Urinary bladder (tissue), 4 donors: ENCODE results near the gene SMIM34. TPM values are rescaled to one million over a fixed set of nuclear protein-coding genes. Genes with fewer than 3 reads are reported as not detected.
"Not testable (repeated sequence)": the region's sequence is repeated elsewhere in the genome, so short reads cannot be mapped to it uniquely, and the experiment has no call there.

Source experiments
- DNase-seq: peaks from one replicate; pipeline ENCODE4 v3.0.0-alpha.2; 2015; ENCODE audit errors: extremely low spot score
- H3K27ac ChIP-seq: one replicate; pipeline ENCODE4 v1.5.1; 2013; ENCODE audit warnings: low read depth, mild to moderate bottlenecking, moderate library complexity
- H3K36me3 ChIP-seq: one replicate; pipeline ENCODE4 v1.6.1; 2013; ENCODE audit warnings: mild to moderate bottlenecking, moderate library complexity; ENCODE audit not compliant: insufficient read depth
- H3K4me1 ChIP-seq: one replicate; pipeline ENCODE4 v1.6.1; 2013; ENCODE audit warnings: mild to moderate bottlenecking, moderate library complexity; ENCODE audit not compliant: insufficient read depth
- H3K4me3 ChIP-seq: one replicate; pipeline ENCODE4 v1.5.1; 2013; ENCODE audit warnings: low read depth, low read length
- WGBS: extraction: QIAGEN DNeasy Blood & Tissue Kit; methylation state at CpG from one replicate; pipeline ENCODE4 v1.1.7; 2013; 5-methylcytosine and 5-hydroxymethylcytosine counted together
- polyA plus RNA-seq: library from polyadenylated mRNA; stranded (reverse); fragments of 200-250 nt; gene quantifications from one replicate; pipeline ENCODE4 v1.2.3, GENCODE V29; 2013
- small RNA-seq: library from RNA; depleted of rRNA; stranded (forward); fragments of <200 nt; gene quantifications from one replicate; pipeline ENCODE3, GENCODE V24; 2014
- total RNA-seq: library from RNA; depleted of rRNA; stranded (reverse); fragments of >200 nt; gene quantifications from one replicate; pipeline ENCODE4 v1.2.3, GENCODE V29; 2014
- donor health status: healthy with polysubstance abuse.
- donor health status: healthy.

The SMIM34 gene
- total and polyA plus RNA-seq, 2 donors, result not detected

- H3K36me3 ChIP-seq, DNase-seq, H3K4me1 ChIP-seq, H3K27ac ChIP-seq, H3K4me3 ChIP-seq: not testable (repeated sequence)
- WGBS, result no CpG with 5 or more reads among the region's 6 CpGs
These were observed 17.6 kb downstream of the SMIM34 start for GRCh38 chr21:34406102-34406501.

DNA sequence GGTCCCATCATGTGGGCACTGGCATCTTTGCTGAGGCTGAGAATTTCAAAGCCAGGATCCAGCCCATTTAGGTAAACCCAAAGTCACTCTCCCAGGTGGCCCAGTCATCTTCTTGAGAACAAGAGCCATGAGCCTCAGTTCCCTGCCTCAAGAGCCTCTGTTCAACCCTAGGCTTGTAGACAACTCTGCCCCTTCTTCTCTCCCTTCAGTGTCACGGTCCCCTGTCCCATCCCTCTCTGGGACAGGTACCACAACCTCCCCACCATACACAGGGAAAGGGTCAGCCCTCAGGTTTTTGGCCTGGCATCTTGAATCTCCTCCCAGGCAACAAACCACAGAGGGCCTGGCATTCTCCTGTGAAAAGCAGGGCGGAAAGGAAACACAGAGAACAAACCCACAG, 18.1 kb downstream of the SMIM34 start:
- H3K4me1 ChIP-seq, H3K36me3 ChIP-seq, H3K27ac ChIP-seq, H3K4me3 ChIP-seq, DNase-seq: not testable (repeated sequence)
- WGBS, result no CpG with 5 or more reads among the region's 2 CpGs

GRCh38 chr21:34404742-34405141, 19.0 kb downstream of the SMIM34 start:
- H3K4me1 ChIP-seq, DNase-seq, H3K36me3 ChIP-seq, H3K27ac ChIP-seq, H3K4me3 ChIP-seq: not testable (repeated sequence)
- no CpG with 5 or more reads among the region's 5 CpGs for WGBS

DNA sequence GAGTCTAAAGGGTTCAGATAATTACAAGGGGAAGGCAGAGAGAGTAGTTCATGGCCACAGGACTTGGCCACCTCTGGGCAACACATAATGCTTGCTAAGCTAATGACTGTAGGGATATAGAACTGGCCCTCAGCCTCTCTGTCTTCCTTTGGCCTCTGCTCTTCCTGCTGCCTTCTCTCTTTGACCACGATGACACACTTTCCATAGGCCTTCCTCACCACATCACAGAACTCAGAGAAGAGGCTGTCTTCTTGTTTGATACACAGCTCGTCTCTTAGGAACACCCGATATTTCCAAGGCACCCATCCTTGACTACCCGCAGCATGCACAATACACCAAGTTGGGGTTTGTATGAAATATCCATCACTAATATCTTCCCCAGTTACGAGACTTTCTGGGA, 23.2 kb downstream of the SMIM34 start:
- H3K4me1 ChIP-seq, H3K36me3 ChIP-seq, DNase-seq, H3K4me3 ChIP-seq, H3K27ac ChIP-seq: not testable (repeated sequence)
- WGBS, result no CpG with 5 or more reads among the region's 5 CpGs

DNA sequence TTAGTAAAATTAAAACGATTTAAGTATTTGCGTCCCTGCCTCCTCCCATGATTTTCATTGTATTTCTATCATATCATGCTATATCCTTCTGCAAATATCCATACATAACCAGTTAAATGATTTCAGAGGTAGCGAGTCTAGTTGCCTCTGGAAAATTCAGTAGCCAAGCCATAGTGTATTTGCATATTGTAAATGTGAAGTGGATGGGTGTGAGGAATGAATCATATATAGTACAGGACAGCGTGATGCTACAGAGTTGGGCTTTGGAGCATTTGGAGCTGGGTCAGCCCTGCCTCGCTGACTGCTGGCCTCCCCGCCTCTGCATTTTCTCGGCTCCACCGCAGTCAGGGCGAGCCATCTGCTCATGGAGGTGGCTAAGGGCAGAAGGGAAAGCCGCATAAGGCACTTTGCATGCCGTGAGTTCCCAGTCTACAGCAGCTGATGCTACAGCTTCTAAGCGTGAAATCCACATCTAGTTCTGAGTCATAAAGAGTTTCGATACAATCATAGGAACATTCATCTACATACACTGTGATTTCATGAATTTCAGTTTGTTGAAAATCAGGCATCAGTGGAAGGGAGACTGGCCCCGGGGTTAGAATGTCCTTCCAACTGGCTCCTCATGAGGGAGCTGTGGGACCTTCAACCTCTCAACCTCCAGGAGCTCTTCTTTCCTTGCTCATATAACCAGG, 39.9 kb downstream of the SMIM34 start:
- H3K4me1 ChIP-seq, H3K4me3 ChIP-seq, H3K27ac ChIP-seq, DNase-seq, H3K36me3 ChIP-seq: not testable (repeated sequence)
- WGBS, result no CpG with 5 or more reads among the region's 14 CpGs

DNA sequence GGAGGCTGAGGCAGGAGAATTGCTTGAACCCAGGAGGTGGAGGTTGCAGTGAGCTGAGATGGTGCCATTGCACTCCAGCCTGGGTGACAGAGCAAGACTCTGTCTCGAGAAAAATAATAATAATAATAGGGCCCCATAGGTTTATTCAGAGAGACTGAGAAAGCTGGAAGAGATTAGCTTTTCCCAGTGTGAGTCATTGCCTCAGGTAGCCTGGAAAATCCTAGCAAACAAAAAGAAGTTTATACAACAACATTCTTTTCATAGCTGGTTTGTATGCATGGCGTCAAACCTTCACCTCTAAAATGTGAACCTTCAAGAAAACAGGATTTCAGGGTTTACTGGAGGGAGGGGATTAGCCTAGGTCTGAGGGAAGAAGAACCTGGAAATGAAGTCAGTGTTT, 40.6 kb downstream of the SMIM34 start:
- not testable (repeated sequence) for H3K4me3 ChIP-seq, H3K4me1 ChIP-seq, H3K36me3 ChIP-seq, H3K27ac ChIP-seq, DNase-seq
- no CpG with 5 or more reads among the region's 2 CpGs for WGBS

GRCh38 chr21:34375619-34375972, 48.2 kb downstream of the SMIM34 start:
- not testable (repeated sequence) for DNase-seq, H3K4me3 ChIP-seq, H3K4me1 ChIP-seq, H3K27ac ChIP-seq, H3K36me3 ChIP-seq
- WGBS, result no CpG with 5 or more reads among the region's 33 CpGs

DNA sequence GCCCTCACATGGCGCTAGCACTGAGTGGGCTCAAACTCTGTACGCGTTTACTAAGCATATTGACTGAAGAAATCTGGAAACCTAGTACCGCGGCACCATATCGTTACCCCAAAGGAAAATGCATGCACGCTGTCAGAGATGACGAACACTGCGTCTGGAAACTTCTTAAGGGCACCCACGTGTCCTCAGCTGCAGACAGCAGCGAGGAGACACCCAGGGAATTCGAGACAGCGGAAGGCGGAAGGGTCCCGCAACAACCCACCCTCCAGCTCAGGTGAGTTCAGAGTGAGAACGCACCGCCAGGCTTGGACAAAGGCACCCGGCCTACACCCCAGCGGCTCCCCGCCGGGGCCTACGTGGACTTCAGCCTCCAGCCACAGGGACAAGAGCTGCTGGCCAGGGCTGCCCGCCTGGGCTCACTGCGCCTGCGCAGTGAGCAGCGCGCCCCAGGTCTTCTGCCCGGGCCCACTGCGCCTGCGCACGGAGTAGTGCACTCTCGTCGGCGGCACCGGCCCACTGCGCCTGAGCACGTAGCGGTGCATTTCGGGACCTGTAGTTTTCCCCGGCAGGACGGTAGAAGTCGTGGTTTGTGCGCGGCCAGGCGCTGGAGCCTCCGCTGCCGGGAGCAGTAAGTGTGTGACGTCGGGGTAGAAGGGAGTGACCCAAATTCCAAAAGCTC, 48.7 kb downstream of the SMIM34 start, which contains the start of gene SMIM11:
TSS of gene SMIM11 (plus strand) at position 568 of the 679 bp plus-strand sequence. CDS start 3,998 bp downstream, outside the sequence.
- not testable (repeated sequence) for H3K4me3 ChIP-seq, H3K27ac ChIP-seq, DNase-seq, H3K36me3 ChIP-seq, H3K4me1 ChIP-seq
- WGBS, result no CpG with 5 or more reads among the region's 49 CpGs

DNA sequence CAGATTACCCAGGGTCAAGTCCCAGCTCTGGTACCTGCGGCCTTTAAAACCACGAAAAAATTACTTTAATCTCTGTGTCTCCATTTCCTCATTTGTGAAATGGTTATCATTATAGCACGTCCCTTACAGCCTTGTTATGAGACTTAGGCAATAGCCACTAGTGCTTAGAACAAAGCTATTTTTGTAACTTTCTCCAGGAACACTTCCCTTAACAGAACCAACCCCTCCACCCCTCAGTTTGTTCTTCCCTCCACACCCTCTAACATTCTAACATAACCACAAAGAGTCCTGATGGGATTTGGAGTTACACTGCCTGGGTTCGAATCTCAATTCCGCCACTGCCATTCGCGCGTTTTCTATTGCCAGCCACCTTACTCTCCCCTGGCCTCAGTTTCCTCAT, 49.3 kb downstream of the SMIM34 start:
- not testable (repeated sequence) for H3K4me3 ChIP-seq, DNase-seq, H3K27ac ChIP-seq, H3K4me1 ChIP-seq, H3K36me3 ChIP-seq
- no CpG with 5 or more reads among the region's 8 CpGs for WGBS

DNA sequence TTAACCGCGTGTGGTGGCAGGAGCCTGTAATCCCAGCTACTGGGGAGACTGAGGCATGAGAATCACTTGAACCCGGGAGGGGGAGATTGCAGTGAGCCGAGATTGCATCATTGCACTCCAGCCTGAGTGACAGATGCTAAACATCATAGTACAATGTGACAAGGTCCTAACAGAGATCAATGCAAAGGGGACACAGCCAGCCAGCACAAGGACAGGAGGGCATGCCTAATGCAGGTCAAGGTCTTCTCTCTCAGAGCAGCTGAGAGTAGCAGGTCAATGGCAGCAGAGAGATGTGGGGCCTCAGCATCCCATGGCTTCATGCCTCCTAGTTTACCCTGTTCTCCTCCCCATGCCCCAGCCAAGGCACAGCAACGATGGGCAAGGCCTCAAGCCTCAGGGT, 51.4 kb downstream of the SMIM34 start:
- H3K36me3 ChIP-seq, result no peaks in the 10 kb centered on the region
- no peaks in the 10 kb centered on the region for H3K4me1 ChIP-seq
- no peak overlapping the region for H3K4me3 ChIP-seq
- WGBS, result 89% methylated on average over 5 of the region's 5 CpGs
- H3K27ac ChIP-seq, result no peak overlapping the region
- no peak for DNase-seq

- Histone ChIP-seq H3K4me1 (no peaks in the 10 kb centered on the region), H3K27ac (no peak overlapping the region), H3K36me3 (no peaks in the 10 kb centered on the region), H3K4me3 (no peak overlapping the region)
- 36% methylated on average over 1 of the region's 1 CpG for WGBS
- no peak for DNase-seq
These were observed 54.0 kb downstream of the SMIM34 start for GRCh38 chr21:34369741-34370140.

Small RNA genes lying within 50 kb of the gene (small RNA-seq; reads per million reads assigned to genes)
- gene RF00614, result not detected

Other genes with a start within 250 kb of the SMIM34 start
- gene KCNE2, start 59.9 kb downstream of the SMIM34 start, total RNA-seq, result not detected
- gene KCNE2, start 59.9 kb downstream of the SMIM34 start, polyA plus RNA-seq, result 0.13 TPM
- gene SMIM11, start 48.4 kb downstream of the SMIM34 start, total RNA-seq, result 17.3 TPM
- 3.0 TPM for gene SMIM11, start 48.4 kb downstream of the SMIM34 start, polyA plus RNA-seq
- 0.11 TPM for gene KCNE1, start 88.3 kb upstream of the SMIM34 start, total RNA-seq
- 0.48 TPM for gene KCNE1, start 88.3 kb upstream of the SMIM34 start, polyA plus RNA-seq
- 27.4 TPM for gene RCAN1, start 191.2 kb upstream of the SMIM34 start, total RNA-seq
- 26.6 TPM for gene RCAN1, start 191.2 kb upstream of the SMIM34 start, polyA plus RNA-seq
- gene CLIC6, start 245.0 kb upstream of the SMIM34 start, total RNA-seq, result 17.2 TPM
- gene CLIC6, start 245.0 kb upstream of the SMIM34 start, polyA plus RNA-seq, result 4.6 TPM